ENCODE results near the gene MED17. TPM values are rescaled to one million over a fixed set of nuclear protein-coding genes. Genes with fewer than 3 reads are reported as not detected.

The MED17 gene
- total RNA-seq, 1 experiment from 2014 or later = 26.9 TPM

- no TSS peak for BruUV-seq (replicated peaks)
- no peaks in the 10 kb centered on the region for H3K36me3 ChIP-seq (ENCODE audit: low read depth)
- no peaks in the 10 kb centered on the region for H3K27me3 ChIP-seq (ENCODE audit: insufficient read depth, low read depth)
- peak overlapping the region; percentile 98 for H3K4me2 ChIP-seq
- no peaks in the 10 kb centered on the region for H3F3A ChIP-seq (ENCODE audit: insufficient read depth, low read depth)
- CTCF ChIA-PET = interaction anchor here (0.6 to 1.0 kb wide), 3 partner anchors 43 to 50 kb away, joined by 3 to 5 read pairs (median 4); no protein-coding TSS in a partner anchor
- POLR2A ChIA-PET (ENCODE audit: unreplicated experiment) = interaction anchor here (0.6 kb wide), 1 partner anchor 690 kb away, joined by 9 read pairs; no protein-coding TSS in a partner anchor
- H3K79me2 ChIP-seq (ENCODE audit: low read depth) = no peaks in the 10 kb centered on the region
- H4K20me1 ChIP-seq (ENCODE audit: insufficient read depth) = no peaks in the 10 kb centered on the region
- H3K9me3 ChIP-seq (ENCODE audit: insufficient read depth, low read depth) = no peaks in the 10 kb centered on the region
- H3K9me2 ChIP-seq (ENCODE audit: insufficient read depth) = peaks cover 3% of the 10 kb centered on the region; the same call in 1 of the 2 replicates
- H3K27ac ChIP-seq = no peak overlapping the region
- peak overlapping the region; percentile 98 for H2AFZ ChIP-seq
- peak in 1 of 2 experiments; percentile 37 for DNase-seq
- H3K4me3 ChIP-seq = peak overlapping the region; percentile 70
- TF ChIP-seq CTCF (conservative IDR thresholded peaks at IDR 0.05) (no peak; the same call in 1 of the 2 replicates), EZH2 (IDR thresholded peaks at IDR 0.05; ENCODE audit: low read depth) (no peak)
- intact Hi-C loops (cut with micrococcal nuclease; ENCODE audit: unreplicated experiment) = no loop called here
- H3K4me1 ChIP-seq (replicated peaks; ENCODE audit: insufficient read depth) = peaks cover 16% of the 10 kb centered on the region; the same call in 1 of the 2 replicates
Measured at GRCh38 chr11:93849751-93850593, 65.9 kb downstream of the MED17 start.

GRCh38 chr11:93850594-93851018 is 66.5 kb downstream of the MED17 start, which contains the start of gene VSTM5:
TSS of gene VSTM5 (minus strand) at chr11:93850618. CDS start at chr11:93850502, 116 bp downstream.
- H2AFZ ChIP-seq = peak within 1 kb of the TSS; percentile 98
- TF ChIP-seq CTCF (conservative IDR thresholded peaks at IDR 0.05) = no peak
- no peak for TF ChIP-seq EZH2 (IDR thresholded peaks at IDR 0.05; ENCODE audit: low read depth)
- BruUV-seq (replicated peaks) = no TSS peak
- ChIA-PET POLR2A (ENCODE audit: unreplicated experiment) (no interaction called here), CTCF (interaction anchor here (0.6 to 1.0 kb wide), 3 partner anchors 42 to 50 kb away, joined by 3 to 5 read pairs (median 4); no protein-coding TSS in a partner anchor)
- H3K4me1 ChIP-seq (replicated peaks; ENCODE audit: insufficient read depth) = peaks cover 16% of the 10 kb centered on the region; the same call in 1 of the 2 replicates
- no peaks in the 10 kb centered on the region for H3F3A ChIP-seq (ENCODE audit: insufficient read depth, low read depth)
- H3K9me3 ChIP-seq (ENCODE audit: insufficient read depth, low read depth) = no peaks in the 10 kb centered on the region
- no peaks in the 10 kb centered on the region for H3K36me3 ChIP-seq (ENCODE audit: low read depth)
- H3K4me2 ChIP-seq = peak within 1 kb of the TSS; percentile 98
- no peaks in the 10 kb centered on the region for H3K79me2 ChIP-seq (ENCODE audit: low read depth)
- intact Hi-C loops (cut with micrococcal nuclease; ENCODE audit: unreplicated experiment) = no loop called here
- peak within 1 kb of the TSS; percentile 70 for H3K4me3 ChIP-seq
- no peaks in the 10 kb centered on the region for H4K20me1 ChIP-seq (ENCODE audit: insufficient read depth)
- DNase-seq = peak in 1 of 2 experiments; percentile 75
- H3K27ac ChIP-seq = no peak within 1 kb of the TSS
- H3K27me3 ChIP-seq (ENCODE audit: insufficient read depth, low read depth) = no peaks in the 10 kb centered on the region
- peaks cover 3% of the 10 kb centered on the region; the same call in 1 of the 2 replicates for H3K9me2 ChIP-seq (ENCODE audit: insufficient read depth)

- Histone ChIP-seq H3K27ac (no peak overlapping the region), H3K4me3 (no peak overlapping the region), H3K4me2 (no peak overlapping the region), H3K9me2 (ENCODE audit: insufficient read depth) (peaks cover 3% of the 10 kb centered on the region; the same call in 1 of the 2 replicates), H3F3A (ENCODE audit: insufficient read depth, low read depth) (no peaks in the 10 kb centered on the region), H3K27me3 (ENCODE audit: insufficient read depth, low read depth) (no peaks in the 10 kb centered on the region), H2AFZ (no peak overlapping the region), H3K4me1 (replicated peaks; ENCODE audit: insufficient read depth) (peaks cover 16% of the 10 kb centered on the region; the same call in 1 of the 2 replicates), H4K20me1 (ENCODE audit: insufficient read depth) (no peaks in the 10 kb centered on the region), H3K36me3 (ENCODE audit: low read depth) (no peaks in the 10 kb centered on the region), H3K79me2 (ENCODE audit: low read depth) (no peaks in the 10 kb centered on the region), H3K9me3 (ENCODE audit: insufficient read depth, low read depth) (no peaks in the 10 kb centered on the region)
- no TSS peak for BruUV-seq (replicated peaks)
- no peak for TF ChIP-seq EZH2 (IDR thresholded peaks at IDR 0.05; ENCODE audit: low read depth)
- no peak for TF ChIP-seq CTCF (conservative IDR thresholded peaks at IDR 0.05)
- ChIA-PET CTCF (no interaction called here), POLR2A (ENCODE audit: unreplicated experiment) (no interaction called here)
- intact Hi-C loops (cut with micrococcal nuclease; ENCODE audit: unreplicated experiment) = no loop called here
- DNase-seq = no peak
Measured at GRCh38 chr11:93852242-93852641, 68.2 kb downstream of the MED17 start.
